HepG2 (cell line): ENCODE data around the gene CPED1. TPM values are rescaled to one million over a fixed set of nuclear protein-coding genes. Genes with fewer than 3 reads are reported as not detected.

Source experiments
- ATAC-seq: fragments of 200-7000 bp; cut with Tn5 transposase; 3 replicates; pipeline ENCODE4 v1.9.1; 2020; ENCODE audit warnings: mild to moderate bottlenecking, moderate library complexity
- BruUV-seq: library from RNA; stranded (reverse); fragments of 400-500 nt; replicated peaks from 2 replicates; lab custom pipeline; 2021; lab: Mats Ljungman, UMichigan
- CTCF ChIA-PET: fragments of 300-600 bp; formaldehyde crosslinking; extraction: SDS; loops from one replicate; lab custom pipeline; 2021; ENCODE audit warnings: low total read pairs, inconsistent platforms, low intra/inter-chr PET ratio; lab: Yijun Ruan, JAX
- POLR2A ChIA-PET: fragments of 350-600 bp; sonication (Branson Sonifier 250); formaldehyde crosslinking; loops from one replicate; lab custom pipeline; 2020; ENCODE audit warnings: antibody characterized with exemption, inconsistent platforms; lab: Yijun Ruan, JAX
- DNase-seq: peaks from one replicate; pipeline ENCODE4 v3.0.0-alpha.2; 2015; ENCODE audit warnings: low spot score
- FAIRE-seq: peaks from 3 replicates; lab custom pipeline; 2011; peaks lifted over from hg19 to GRCh38; lab: Jason Lieb, UNC
- H2AFZ ChIP-seq: one replicate; pipeline ENCODE4 v1.6.1; 2011; ENCODE audit warnings: low read length, inconsistent platforms
- H3K27ac ChIP-seq: fragments of 300-600 bp; 3 replicates; pipeline ENCODE4 v1.8.0; 2011; ENCODE audit warnings: mixed run types, mild to moderate bottlenecking, mixed read lengths, low read length, inconsistent platforms; ENCODE audit not compliant: insufficient read depth; ENCODE audit errors: extremely low read length
- H3K27me3 ChIP-seq, 2 experiments: fragments of 200-600 bp in 1 of 2; 2 replicates in 1 of 2; 3 replicates in 1 of 2; pipeline versions ENCODE4 v1.6.0 to v1.8.0; 2011; ENCODE audit warnings: low read length in 2 of 2, mild to moderate bottlenecking in 2 of 2, moderate library complexity in 2 of 2, inconsistent platforms in 1 of 2; ENCODE audit not compliant: insufficient read depth in 2 of 2, control insufficient read depth in 1 of 2
- H3K36me3 ChIP-seq, 2 experiments: fragments of 200-600 bp in 1 of 2; replicated peaks in 1 of 2; 2 replicates in 1 of 2; 3 replicates in 1 of 2; pipeline versions ENCODE4 v1.5.1 to v1.8.0; 2011; ENCODE audit warnings: low read length in 2 of 2, inconsistent platforms in 1 of 2; ENCODE audit not compliant: insufficient read depth in 2 of 2, control insufficient read depth in 1 of 2
- H3K4me1 ChIP-seq: 2 replicates; pipeline ENCODE4 v1.5.1; 2012; ENCODE audit warnings: low read length, inconsistent platforms; ENCODE audit not compliant: insufficient read depth
- H3K4me2 ChIP-seq: 2 replicates; pipeline ENCODE4 v1.6.0; 2011; ENCODE audit warnings: low read depth, low read length, inconsistent platforms
- H3K4me3 ChIP-seq, 3 experiments: fragments of 200-600 bp in 1 of 3; sonication (generic), shearing (Covaris generic) in 1 of 3; replicated peaks in 1 of 3; 2 replicates each; pipeline ENCODE4 v1.5.1; 2011 to 2016; ENCODE audit warnings: low read length in 3 of 3, inconsistent platforms in 2 of 3, low read depth in 2 of 3, mild to moderate bottlenecking in 2 of 3, control low read depth in 1 of 3, mixed read lengths in 1 of 3; ENCODE audit not compliant: insufficient read depth in 1 of 3
- H3K79me2 ChIP-seq: one replicate; pipeline ENCODE4 v1.6.1; 2011; ENCODE audit warnings: low read length, inconsistent platforms; ENCODE audit not compliant: insufficient read depth
- H3K9ac ChIP-seq: 2 replicates; pipeline ENCODE4 v1.6.0; 2011; ENCODE audit warnings: mild to moderate bottlenecking, low read depth, low read length, inconsistent platforms; ENCODE audit not compliant: insufficient read depth
- H3K9me3 ChIP-seq: 2 replicates; pipeline ENCODE4 v1.5.1; 2012; ENCODE audit warnings: mild to moderate bottlenecking, low read length
- H4K20me1 ChIP-seq: 2 replicates; pipeline ENCODE4 v1.6.0; 2011; ENCODE audit warnings: inconsistent platforms, mild to moderate bottlenecking, low read length, moderate library complexity; ENCODE audit not compliant: insufficient read depth
- FOXK2 ChIP-seq: fragments of 450-650 bp; IDR thresholded peaks from 2 replicates; pipeline ENCODE4 v1.6.1; 2016
- ISX ChIP-seq: sonication (generic); formaldehyde crosslinking; conservative IDR thresholded peaks from 2 replicates; pipeline ENCODE4 v1.5.0; 2020; ENCODE audit warnings: missing genetic modification reagents
- JUNB ChIP-seq: sonication (generic); formaldehyde crosslinking; IDR thresholded peaks from 2 replicates; pipeline ENCODE4 v1.8.0; 2022; ENCODE audit warnings: missing genetic modification reagents, mild to moderate bottlenecking, borderline replicate concordance
- KAT8 ChIP-seq: IDR thresholded peaks from 2 replicates; pipeline ENCODE4 v1.6.1; 2016; ENCODE audit warnings: missing genetic modification reagents, missing compliant biosample characterization
- KDM2A ChIP-seq: sonication (generic); formaldehyde crosslinking; IDR thresholded peaks from 2 replicates; pipeline ENCODE4 v1.4.0; 2020; ENCODE audit warnings: low read depth, missing genetic modification reagents, borderline replicate concordance
- TCF7L2 ChIP-seq: IDR thresholded peaks from 2 replicates; pipeline ENCODE4 v1.6.1; 2011; ENCODE audit warnings: mild to moderate bottlenecking, low read depth, low read length, moderate library complexity
- YEATS4 ChIP-seq: sonication (generic); formaldehyde crosslinking; IDR thresholded peaks from 2 replicates; pipeline ENCODE4 v1.4.0; 2020; ENCODE audit warnings: missing genetic modification reagents, borderline replicate concordance
- ZSCAN9 ChIP-seq: IDR thresholded peaks from 2 replicates; pipeline ENCODE4 v1.6.1; 2016; ENCODE audit warnings: borderline replicate concordance
- WGBS: methylation state at CpG from one replicate; pipeline ENCODE4 v1.1.6; 2017; ENCODE audit warnings: low lambda C conversion rate; 5-methylcytosine and 5-hydroxymethylcytosine counted together
- in situ Hi-C: cut with HindIII; loops from 2 replicates; pipeline ENCODE4 v1.10.0; 2017; ENCODE audit warnings: low pct_unique_long_range_greater_than_20kb; ENCODE audit not compliant: extremely low pct_ligation_motif_present
- intact Hi-C: fragments of 100-400 bp; cut with micrococcal nuclease; formaldehyde crosslinking; loops from one replicate; pipeline ENCODE4 v1.10.0; 2022; ENCODE audit not compliant: unreplicated experiment
- polyA plus RNA-seq, 8 experiments: library from polyadenylated mRNA; depleted of rRNA in 3 of 8; stranded (reverse) in 7 of 8; unstranded in 1 of 8; fragments of >200 nt; fragmentation: Illumina TruSeq in 4 of 8; extraction: Trizol in 4 of 8; gene quantifications; 2 replicates each; pipeline versions ENCODE4 v1.2.1 to v1.2.3, GENCODE V29; 2011 to 2016; ENCODE audit warnings: low read depth in 4 of 8, missing spikeins in 1 of 8, mixed read lengths in 1 of 8; ENCODE audit not compliant: insufficient read depth in 1 of 8
- total RNA-seq, 5 experiments: library from RNA; depleted of rRNA; stranded (reverse); fragments of >200 nt; fragmentation: Illumina TruSeq; extraction: Trizol; gene quantifications; 2 replicates each; pipeline ENCODE4 v1.2.3, GENCODE V29; 2016; ENCODE audit warnings: low read depth in 1 of 5
- TF ChIP-seq, protein P1 (sequence below): sonication (generic); formaldehyde crosslinking; IDR thresholded peaks from 2 replicates; pipeline ENCODE4 v1.4.0; 2020; ENCODE audit warnings: missing genetic modification reagents
- TF ChIP-seq, protein P2 (sequence below): IDR thresholded peaks from 2 replicates; pipeline ENCODE4 v1.6.1; 2012; ENCODE audit warnings: low read depth, low read length, improper control_type of control experiment
- TF ChIP-seq, protein P3 (sequence below): sonication (generic); formaldehyde crosslinking; IDR thresholded peaks from 2 replicates; pipeline ENCODE4 v1.4.0; 2020; ENCODE audit warnings: missing genetic modification reagents
- TF ChIP-seq, protein P4 (sequence below): IDR thresholded peaks from 2 replicates; pipeline ENCODE4 v1.6.1; 2018; ENCODE audit warnings: missing genetic modification reagents
- TF ChIP-seq, protein P5 (sequence below): sonication (generic); formaldehyde crosslinking; IDR thresholded peaks from 2 replicates; pipeline ENCODE4 v1.9.0; 2021; ENCODE audit warnings: missing genetic modification reagents, mild to moderate bottlenecking, borderline replicate concordance

The CPED1 gene
- total and polyA plus RNA-seq, 2 of the 13 experiments (the other 11 are each of a cell fraction or from before 2014, with no cell fraction given), result 11.5 to 27.0 TPM

DNA sequence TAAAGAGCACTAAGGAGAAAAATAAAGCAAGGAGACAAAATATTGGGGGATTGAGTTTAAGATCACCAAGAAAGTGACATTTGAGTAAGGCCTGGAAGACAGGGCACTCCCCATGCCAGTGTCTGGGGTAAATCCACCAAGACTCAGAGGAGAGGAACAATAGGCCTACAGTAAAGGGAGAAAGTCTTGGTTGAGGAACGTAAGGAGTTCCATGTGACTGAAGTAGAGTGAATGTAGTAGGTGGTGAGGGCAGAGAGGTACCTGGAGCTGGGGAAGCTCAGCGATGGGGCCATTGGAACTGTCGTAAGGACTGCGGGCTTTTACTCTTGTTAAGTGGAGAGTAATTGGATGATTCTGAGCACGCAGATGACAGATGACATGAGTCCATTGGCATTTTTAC, 69.4 kb downstream of the CPED1 start (continued):
- TF ChIP-seq, protein P1, sequence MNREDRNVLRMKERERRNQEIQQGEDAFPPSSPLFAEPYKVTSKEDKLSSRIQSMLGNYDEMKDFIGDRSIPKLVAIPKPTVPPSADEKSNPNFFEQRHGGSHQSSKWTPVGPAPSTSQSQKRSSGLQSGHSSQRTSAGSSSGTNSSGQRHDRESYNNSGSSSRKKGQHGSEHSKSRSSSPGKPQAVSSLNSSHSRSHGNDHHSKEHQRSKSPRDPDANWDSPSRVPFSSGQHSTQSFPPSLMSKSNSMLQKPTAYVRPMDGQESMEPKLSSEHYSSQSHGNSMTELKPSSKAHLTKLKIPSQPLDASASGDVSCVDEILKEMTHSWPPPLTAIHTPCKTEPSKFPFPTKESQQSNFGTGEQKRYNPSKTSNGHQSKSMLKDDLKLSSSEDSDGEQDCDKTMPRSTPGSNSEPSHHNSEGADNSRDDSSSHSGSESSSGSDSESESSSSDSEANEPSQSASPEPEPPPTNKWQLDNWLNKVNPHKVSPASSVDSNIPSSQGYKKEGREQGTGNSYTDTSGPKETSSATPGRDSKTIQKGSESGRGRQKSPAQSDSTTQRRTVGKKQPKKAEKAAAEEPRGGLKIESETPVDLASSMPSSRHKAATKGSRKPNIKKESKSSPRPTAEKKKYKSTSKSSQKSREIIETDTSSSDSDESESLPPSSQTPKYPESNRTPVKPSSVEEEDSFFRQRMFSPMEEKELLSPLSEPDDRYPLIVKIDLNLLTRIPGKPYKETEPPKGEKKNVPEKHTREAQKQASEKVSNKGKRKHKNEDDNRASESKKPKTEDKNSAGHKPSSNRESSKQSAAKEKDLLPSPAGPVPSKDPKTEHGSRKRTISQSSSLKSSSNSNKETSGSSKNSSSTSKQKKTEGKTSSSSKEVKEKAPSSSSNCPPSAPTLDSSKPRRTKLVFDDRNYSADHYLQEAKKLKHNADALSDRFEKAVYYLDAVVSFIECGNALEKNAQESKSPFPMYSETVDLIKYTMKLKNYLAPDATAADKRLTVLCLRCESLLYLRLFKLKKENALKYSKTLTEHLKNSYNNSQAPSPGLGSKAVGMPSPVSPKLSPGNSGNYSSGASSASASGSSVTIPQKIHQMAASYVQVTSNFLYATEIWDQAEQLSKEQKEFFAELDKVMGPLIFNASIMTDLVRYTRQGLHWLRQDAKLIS, result no peak
- TF ChIP-seq, protein P2, sequence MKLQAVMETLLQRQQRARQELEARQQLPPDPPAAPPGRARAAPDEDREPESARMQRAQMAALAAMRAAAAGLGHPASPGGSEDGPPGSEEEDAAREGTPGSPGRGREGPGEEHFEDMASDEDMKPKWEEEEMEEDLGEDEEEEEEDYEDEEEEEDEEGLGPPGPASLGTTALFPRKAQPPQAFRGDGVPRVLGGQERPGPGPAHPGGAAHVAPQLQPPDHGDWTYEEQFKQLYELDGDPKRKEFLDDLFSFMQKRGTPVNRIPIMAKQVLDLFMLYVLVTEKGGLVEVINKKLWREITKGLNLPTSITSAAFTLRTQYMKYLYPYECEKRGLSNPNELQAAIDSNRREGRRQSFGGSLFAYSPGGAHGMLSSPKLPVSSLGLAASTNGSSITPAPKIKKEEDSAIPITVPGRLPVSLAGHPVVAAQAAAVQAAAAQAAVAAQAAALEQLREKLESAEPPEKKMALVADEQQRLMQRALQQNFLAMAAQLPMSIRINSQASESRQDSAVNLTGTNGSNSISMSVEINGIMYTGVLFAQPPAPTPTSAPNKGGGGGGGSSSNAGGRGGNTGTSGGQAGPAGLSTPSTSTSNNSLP, result no peak

DNA sequence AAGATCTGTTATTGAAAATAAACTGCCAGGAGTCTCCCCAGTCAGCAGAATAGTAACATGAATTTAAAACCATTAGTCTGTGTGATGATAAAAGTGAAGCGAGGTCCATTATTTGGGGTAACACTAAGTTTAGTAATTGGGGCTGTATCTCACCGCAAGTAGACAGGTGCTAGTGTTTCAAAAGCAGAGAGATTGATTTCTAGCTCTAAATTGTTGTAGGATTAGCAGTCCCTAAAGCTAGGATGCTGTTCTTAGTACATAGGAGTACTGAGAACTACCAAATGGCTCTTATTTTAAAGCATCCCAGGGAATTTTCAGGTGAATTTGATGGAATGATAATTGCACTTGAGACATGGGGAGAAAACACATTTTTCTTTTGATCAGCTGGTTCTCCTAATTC, 70.5 kb downstream of the CPED1 start:
- DNase-seq (no peak), FAIRE-seq (no peak), ATAC-seq (no peak)
- BruUV-seq, result no TSS peak
- no peaks in the 10 kb centered on the region for H4K20me1 ChIP-seq
- ChIA-PET CTCF (no interaction called here), POLR2A (no interaction called here)
- no peaks in the 10 kb centered on the region for H3K79me2 ChIP-seq
- in situ Hi-C loops (no loop called here), intact Hi-C loops (no loop called here)
- H3K36me3 ChIP-seq, result no peaks in the 10 kb centered on the region
- no peaks in the 10 kb centered on the region for H3K9me3 ChIP-seq
- H2AFZ ChIP-seq, result no peak overlapping the region
- H3K27me3 ChIP-seq, result no peaks in the 10 kb centered on the region
- H3K9ac ChIP-seq, result no peak overlapping the region
- WGBS, result 3% methylated on average over 2 of the region's 2 CpGs
- H3K4me2 ChIP-seq, result no peak overlapping the region
- no peak overlapping the region for H3K4me3 ChIP-seq
- no peaks in the 10 kb centered on the region; the same call in 1 of the 2 replicates for H3K4me1 ChIP-seq
- H3K27ac ChIP-seq, result no peak overlapping the region
- TF ChIP-seq ISX (CRISPR knock-in tag) (no peak), TCF7L2 (no peak), ZSCAN9 (no peak), KDM2A (CRISPR knock-in tag) (no peak), KAT8 (CRISPR knock-in tag) (no peak), FOXK2 (no peak), YEATS4 (CRISPR knock-in tag) (no peak), JUNB (CRISPR knock-in tag) (no peak)
- TF ChIP-seq, protein P3, sequence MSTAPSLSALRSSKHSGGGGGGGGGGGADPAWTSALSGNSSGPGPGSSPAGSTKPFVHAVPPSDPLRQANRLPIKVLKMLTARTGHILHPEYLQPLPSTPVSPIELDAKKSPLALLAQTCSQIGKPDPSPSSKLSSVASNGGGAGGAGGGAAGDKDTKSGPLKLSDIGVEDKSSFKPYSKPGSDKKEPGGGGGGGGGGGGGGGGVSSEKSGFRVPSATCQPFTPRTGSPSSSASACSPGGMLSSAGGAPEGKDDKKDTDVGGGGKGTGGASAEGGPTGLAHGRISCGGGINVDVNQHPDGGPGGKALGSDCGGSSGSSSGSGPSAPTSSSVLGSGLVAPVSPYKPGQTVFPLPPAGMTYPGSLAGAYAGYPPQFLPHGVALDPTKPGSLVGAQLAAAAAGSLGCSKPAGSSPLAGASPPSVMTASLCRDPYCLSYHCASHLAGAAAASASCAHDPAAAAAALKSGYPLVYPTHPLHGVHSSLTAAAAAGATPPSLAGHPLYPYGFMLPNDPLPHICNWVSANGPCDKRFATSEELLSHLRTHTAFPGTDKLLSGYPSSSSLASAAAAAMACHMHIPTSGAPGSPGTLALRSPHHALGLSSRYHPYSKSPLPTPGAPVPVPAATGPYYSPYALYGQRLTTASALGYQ (CRISPR knock-in tag), result no peak
- TF ChIP-seq, protein P4, sequence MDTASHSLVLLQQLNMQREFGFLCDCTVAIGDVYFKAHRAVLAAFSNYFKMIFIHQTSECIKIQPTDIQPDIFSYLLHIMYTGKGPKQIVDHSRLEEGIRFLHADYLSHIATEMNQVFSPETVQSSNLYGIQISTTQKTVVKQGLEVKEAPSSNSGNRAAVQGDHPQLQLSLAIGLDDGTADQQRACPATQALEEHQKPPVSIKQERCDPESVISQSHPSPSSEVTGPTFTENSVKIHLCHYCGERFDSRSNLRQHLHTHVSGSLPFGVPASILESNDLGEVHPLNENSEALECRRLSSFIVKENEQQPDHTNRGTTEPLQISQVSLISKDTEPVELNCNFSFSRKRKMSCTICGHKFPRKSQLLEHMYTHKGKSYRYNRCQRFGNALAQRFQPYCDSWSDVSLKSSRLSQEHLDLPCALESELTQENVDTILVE, result no peak
- TF ChIP-seq, protein P5, sequence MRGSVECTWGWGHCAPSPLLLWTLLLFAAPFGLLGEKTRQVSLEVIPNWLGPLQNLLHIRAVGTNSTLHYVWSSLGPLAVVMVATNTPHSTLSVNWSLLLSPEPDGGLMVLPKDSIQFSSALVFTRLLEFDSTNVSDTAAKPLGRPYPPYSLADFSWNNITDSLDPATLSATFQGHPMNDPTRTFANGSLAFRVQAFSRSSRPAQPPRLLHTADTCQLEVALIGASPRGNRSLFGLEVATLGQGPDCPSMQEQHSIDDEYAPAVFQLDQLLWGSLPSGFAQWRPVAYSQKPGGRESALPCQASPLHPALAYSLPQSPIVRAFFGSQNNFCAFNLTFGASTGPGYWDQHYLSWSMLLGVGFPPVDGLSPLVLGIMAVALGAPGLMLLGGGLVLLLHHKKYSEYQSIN (CRISPR knock-in tag), result no peak
